HG02623 (cell line): ENCODE measurements around the gene KLHDC8A.

Experiments
- ATAC-seq: cut with Tn5 transposase; IDR thresholded peaks from one replicate; pipeline ENCODE4 v1.9.1; 2021; ENCODE audit warnings: moderate library complexity; ENCODE audit not compliant: unreplicated experiment

KLHDC8A gene

GRCh38 chr1:205319081-205320018, 37.4 kb downstream of the KLHDC8A start:
- no peak for ATAC-seq

DNA sequence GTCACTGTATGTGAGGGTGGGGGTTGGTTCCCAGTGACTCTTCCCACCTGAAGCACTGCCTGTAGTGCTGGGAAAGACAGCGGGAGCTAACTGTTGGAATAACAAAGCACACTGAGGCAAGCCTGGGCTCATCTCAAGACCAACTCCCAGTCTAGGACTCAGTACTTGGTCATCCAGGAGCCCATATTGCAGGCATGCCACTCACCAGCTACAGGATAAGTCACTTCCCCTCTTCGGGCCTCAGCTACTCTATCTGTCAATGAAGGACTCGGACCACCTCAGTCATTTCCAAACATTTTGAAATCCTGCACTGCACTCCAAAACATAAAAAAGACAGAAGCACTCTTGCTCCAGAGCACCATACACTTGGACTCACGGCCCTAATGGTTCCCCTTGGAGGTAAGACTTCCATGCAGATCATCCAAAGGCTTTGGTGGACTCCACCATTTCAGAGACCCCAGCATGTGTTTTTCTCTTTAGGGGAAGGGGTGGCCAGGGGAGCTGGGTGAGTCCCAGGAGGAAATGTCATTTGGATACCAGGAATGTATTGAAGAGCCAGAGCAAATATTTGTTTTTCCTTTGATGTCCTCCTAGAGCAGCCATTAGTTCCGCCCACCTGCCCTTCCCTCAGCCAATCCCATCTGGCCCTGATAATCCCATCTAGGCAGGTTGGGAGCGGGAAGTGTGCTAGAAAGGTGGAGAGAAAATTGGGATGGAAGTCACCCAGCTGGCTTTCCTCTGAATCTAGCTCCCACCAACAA, 38.3 kb downstream of the KLHDC8A start:
- ATAC-seq: no peak

- ATAC-seq: no peak
These were observed 39.3 kb downstream of the KLHDC8A start for GRCh38 chr1:205317311-205317917.

GRCh38 chr1:205316161-205316566, 40.6 kb downstream of the KLHDC8A start:
- ATAC-seq: no peak

DNA sequence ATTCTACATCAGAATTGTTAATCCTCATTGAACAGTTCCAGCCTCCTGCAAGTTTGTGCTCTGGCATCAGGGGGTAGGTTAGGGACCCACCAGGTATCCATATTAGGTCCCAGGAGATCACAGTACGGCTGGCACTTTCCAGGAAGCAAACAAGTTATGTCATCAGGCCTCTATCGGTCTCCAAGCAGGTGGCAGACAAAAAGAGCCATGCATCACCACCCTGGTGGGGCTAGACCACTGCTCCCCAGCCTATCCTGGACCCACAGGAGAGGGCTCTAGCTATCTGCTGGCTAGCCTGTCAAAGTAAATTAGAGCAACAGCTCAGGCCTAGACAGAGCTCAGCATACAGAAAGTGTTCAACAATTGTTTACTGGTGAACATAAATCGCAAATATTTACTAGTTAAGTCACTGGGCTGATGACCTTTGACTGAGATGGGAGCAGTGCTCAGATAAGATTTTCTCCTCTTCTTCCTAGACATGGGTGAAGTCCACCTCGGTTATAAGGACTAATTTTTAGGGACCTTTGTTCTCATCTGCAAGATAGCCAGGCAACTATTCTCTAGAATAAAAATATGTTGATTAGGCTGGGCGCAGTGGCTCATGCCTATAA, 41.6 kb downstream of the KLHDC8A start:
- ATAC-seq: no peak

GRCh38 chr1:205313563-205314308, 43.0 kb downstream of the KLHDC8A start:
- no peak for ATAC-seq

DNA sequence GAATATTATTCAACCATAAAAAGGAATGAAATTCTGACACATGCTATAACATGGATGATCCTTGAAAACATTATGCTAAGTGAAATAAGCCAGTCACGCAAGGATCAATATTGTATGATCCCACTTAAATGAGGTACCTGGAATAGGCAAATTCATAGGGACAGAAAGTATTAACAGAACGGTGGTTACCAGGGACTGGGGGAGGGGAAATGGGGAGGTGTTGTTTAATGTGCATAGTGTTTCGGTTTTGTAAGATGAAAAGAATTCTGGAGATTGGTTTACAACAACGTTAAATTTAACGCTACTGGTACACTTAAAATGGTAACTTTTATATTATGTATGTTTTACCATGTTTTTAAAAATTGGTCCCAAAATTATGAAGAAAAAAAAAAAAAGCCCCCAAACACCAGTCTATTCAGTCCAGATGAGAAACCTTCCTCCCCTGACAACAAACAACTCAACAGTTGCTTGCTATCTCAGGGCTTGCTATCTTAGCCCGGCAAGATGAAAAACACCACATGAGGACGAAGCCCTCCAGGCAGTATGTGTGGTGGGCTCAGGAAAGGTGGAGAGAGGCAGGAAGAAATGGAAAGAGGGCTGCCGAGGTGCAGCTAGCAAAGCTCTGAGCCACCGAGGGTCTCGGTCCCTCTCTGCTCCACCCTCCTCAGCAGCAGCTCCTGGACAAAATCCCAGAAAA, 43.7 kb downstream of the KLHDC8A start:
- ATAC-seq: no peak

DNA sequence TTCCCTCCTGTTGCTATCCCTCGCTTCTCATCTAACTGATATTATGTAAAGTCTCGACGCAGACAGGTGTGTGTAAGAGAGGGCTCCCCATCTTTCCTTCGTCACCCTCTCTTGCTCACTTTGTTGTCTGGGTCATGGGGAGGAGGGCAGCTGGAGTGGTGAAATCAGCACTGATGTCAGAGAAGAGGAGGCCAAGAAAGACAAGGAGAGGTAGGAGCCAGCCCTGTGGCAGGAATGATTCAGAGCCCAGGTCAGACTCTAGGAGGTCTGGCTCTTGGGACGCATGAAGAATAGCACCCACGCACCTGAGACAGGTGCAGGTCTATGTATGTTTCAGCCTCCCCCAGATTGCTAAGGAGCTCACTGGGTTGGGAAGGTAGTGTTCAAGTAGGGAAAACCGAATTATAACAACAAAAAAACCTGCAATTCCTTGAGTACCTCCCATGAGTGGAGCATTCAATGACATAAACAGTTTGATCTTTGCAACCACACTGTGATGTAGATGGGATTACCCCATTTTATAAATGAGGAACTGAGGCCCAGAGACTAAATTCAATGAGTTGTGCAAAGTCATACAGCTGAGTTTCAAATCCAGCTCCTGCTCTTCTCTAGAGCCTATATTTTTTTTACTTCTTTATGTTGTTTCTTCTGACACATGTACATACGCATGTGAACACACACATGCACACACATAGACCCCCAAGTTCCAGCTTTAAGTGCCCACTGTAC, 45.6 kb downstream of the KLHDC8A start:
- ATAC-seq: no peak

DNA sequence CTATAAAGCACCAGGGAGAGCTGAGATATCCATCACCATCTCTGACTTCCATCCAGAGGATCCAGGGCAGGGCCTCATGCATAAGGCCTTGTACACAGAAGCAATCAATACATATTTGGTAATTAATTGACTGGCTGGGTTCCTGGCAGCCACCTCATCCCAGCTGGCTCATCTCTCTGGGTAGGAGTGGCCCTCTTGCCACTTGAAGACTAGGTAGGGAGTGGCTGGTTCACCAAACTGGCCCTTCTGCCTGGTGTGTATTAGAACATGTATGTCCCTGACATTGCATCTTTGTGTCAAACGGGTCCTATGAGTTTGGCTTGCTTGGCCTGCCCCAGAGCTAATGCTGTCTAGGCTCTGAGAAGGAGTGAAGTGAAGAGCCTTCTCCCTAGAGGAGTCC, 47.0 kb downstream of the KLHDC8A start:
- no peak for ATAC-seq

DNA sequence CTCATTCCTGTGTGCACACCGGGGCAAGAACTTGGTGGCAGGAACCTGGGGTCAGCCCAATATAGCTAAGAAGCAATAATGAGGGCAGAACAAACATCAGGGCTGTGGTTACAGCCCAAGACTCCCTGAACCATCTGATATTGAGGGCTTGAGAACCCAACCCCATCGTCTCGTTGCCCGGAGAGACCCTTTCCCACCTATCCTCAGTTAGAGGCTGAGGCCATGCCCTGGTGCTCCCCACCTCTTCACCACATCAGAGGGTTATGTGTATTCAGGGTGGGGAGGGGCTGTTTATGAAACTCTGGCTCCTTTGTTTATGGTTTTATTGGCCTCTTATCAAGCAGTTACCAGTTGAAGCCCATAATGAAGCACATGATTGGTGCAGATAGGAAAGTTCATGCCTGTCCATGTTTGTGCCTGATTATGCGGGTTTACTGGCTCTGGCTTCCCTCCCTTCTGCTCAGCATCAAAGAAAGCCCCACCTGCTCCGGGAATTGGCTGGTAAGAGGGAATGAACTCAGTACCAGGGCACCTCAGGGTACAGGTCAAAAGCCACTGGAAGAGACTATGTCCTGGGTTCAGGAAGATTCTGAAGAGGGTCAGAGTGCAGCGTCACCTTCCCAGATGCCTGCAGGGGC, 49.7 kb downstream of the KLHDC8A start:
- no peak for ATAC-seq

- no peak for ATAC-seq
These were observed 52.0 kb downstream of the KLHDC8A start for GRCh38 chr1:205304695-205305070.

- ATAC-seq: no peak
These were observed 52.6 kb downstream of the KLHDC8A start for GRCh38 chr1:205304046-205304694.

DNA sequence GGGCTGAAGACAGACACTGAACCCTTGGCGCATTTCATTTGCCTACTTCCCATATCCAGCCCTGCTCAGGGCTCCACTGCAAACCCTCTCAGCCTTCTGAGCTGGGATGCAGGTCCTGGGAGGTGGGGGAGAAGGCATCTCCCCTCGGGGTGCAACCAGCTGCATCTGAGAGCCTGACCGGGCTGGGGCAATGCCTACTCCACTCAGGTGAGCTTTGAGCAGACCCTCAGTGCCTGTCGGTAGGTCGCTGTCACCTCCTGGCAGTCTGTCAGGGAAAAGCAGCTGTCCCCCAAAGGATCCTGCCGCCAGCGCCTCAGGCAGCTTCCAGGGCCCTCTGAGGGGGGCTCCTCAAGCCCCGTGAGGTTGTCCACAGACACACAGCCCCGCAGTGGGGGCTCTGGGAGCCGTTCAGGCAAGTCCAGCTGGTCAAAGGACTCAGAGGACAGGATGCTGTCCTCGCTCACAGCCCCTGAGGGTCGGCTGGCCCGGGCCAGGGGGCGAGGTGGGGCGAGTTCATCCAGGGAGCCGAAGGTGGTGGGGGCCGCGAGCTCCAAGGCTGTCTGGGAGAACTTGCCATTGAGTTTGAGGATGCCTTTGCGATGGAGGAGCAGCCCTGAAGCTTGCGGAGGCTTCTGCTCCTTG, 53.4 kb downstream of the KLHDC8A start:
- ATAC-seq: no peak

DNA sequence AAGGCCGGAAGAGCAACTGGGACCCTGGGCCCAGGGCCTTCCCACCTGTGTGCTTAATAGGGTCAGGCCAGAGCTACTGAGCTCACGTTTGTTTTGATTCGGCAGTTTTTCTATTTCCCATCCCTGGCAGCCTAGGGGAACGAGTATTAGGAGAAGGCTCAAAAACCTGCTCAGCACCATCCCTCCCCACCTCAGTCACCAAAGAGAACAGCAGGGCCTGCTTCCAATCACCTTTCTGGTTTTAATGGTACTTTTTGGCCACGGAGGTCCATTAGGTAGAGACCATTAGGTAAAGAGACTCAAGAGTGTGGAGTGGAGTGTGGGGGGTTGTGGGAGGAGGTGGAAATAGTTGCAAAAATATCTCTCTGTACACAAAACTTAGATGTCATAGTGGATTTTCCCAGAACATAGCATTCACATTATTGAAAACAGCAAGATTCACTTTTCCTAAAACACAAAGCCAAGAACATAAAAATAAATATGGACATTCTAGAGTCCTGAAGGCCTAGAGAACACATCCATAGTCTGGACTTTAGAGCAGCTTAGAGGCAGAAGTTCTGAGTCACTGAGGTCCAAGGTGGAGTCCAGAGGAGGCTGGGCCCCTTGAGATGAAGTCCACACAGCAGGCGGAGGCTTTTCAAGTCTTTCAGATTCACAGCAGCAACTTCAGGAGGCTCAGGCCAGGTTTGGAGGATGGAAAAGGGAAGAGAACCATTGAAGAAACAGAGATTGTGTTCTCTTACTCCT, 54.7 kb downstream of the KLHDC8A start:
- no peak for ATAC-seq

- ATAC-seq: no peak
These were observed 55.4 kb downstream of the KLHDC8A start for GRCh38 chr1:205301205-205301821.

- no peak for ATAC-seq
These were observed 56.6 kb downstream of the KLHDC8A start for GRCh38 chr1:205300149-205300548.
